CD4-positive, alpha-beta T cell treated with Interferon gamma for 1 hour (primary cell): ENCODE measurements around the gene S100A3.
"Not testable (repeated sequence)": the region's sequence is repeated elsewhere in the genome, so short reads cannot be mapped to it uniquely, and the experiment has no call there.

Experiments
- DNase-seq: peaks from one replicate; pipeline ENCODE4 v3.0.0-alpha.2; 2020

S100A3 gene

GRCh38 chr1:153568367-153569099, 19.5 kb upstream of the S100A3 start:
- peak; percentile 73 for DNase-seq

GRCh38 chr1:153567621-153568366, 18.7 kb upstream of the S100A3 start:
- DNase-seq: no peak

GRCh38 chr1:153566414-153567371, 17.6 kb upstream of the S100A3 start:
- peak; percentile 88 for DNase-seq

- DNase-seq: peak; percentile 66
Observed at GRCh38 chr1:153565529-153566374, 16.7 kb upstream of the S100A3 start, which contains the start of gene S100A2. Gene S100A2, minus strand, starts transcription at chr1:153565844. Its CDS starts 1,967 bp downstream, at chr1:153563877.

GRCh38 chr1:153563991-153564390, 14.9 kb upstream of the S100A3 start:
- DNase-seq: no peak

GRCh38 chr1:153563483-153563901, 14.4 kb upstream of the S100A3 start:
- DNase-seq: no peak

- not testable (repeated sequence) for DNase-seq
Observed at GRCh38 chr1:153562021-153562420, 13.0 kb upstream of the S100A3 start.

GRCh38 chr1:153561466-153561985, 12.5 kb upstream of the S100A3 start:
- no peak for DNase-seq

- no peak for DNase-seq
Observed at GRCh38 chr1:153560771-153561465, 11.9 kb upstream of the S100A3 start.

GRCh38 chr1:153560241-153560640, 11.2 kb upstream of the S100A3 start:
- no peak for DNase-seq

- DNase-seq: no peak
Observed at GRCh38 chr1:153557877-153558276, 8.8 kb upstream of the S100A3 start.

- no peak for DNase-seq
Observed at GRCh38 chr1:153556348-153556747, 7.3 kb upstream of the S100A3 start.

- no peak for DNase-seq
Observed at GRCh38 chr1:153553830-153554541, 4.9 kb upstream of the S100A3 start.

- DNase-seq: no peak
Observed at GRCh38 chr1:153553096-153553495, 4.0 kb upstream of the S100A3 start.

- DNase-seq: no peak
Observed at GRCh38 chr1:153552335-153552734, 3.3 kb upstream of the S100A3 start.

- DNase-seq: peak; percentile 34
Observed at GRCh38 chr1:153550827-153551500, 1.9 kb upstream of the S100A3 start.

- DNase-seq: no peak
Observed at GRCh38 chr1:153550398-153550758, 1.3 kb upstream of the S100A3 start.

- DNase-seq: no peak
Observed at GRCh38 chr1:153549741-153550397, 811 bp upstream of the S100A3 start.
